Measurements from ENCODE around the gene FKRP.

The FKRP gene

DNA sequence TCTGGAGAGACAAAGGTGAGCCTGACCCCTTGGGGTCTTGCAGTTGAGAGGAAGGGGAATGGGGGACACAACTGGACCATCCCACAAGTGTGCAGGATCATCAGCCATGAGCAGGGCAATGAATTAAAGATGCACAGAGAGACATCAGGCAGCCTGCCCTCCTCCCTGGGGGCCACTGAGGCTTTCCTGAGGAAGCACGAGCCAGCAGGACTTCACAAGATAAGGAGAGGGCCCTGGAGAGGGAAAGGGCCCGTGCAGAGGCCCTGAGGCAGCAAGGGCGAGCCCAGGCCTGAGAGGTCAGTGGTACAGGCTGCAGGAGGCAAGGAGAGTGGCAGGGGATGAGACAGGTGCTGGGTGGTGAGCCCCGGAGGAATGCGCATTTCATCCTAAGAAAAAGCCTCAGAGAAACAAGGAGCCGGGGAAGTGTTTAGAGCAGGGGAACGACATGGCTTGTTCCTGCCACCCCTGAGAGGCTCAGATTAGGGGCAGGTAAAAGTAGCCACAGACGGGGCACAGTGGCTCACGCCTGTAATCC is 19.9 kb upstream of the FKRP start:
- Histone ChIP-seq H3K4ac (ENCODE audit: low read length) (no peak overlapping the region), H4K8ac (ENCODE audit: low read depth, low read length) (no peak overlapping the region), H3K18ac (ENCODE audit: low read length) (no peak overlapping the region), H2BK12ac (ENCODE audit: low read length) (no peak overlapping the region), H3K14ac (ENCODE audit: low read length) (no peak overlapping the region), H2BK120ac (ENCODE audit: low read depth, low read length) (no peak overlapping the region), H2AFZ (ENCODE audit: low read length) (no peak overlapping the region), H2BK15ac (ENCODE audit: low read length) (no peak overlapping the region), H3K27me3 (ENCODE audit: control insufficient read depth in 3 of 3, insufficient read depth in 3 of 3, low read depth in 1 of 3, low read length in 3 of 3) (no peaks in the 10 kb centered on the region), H2AK5ac (ENCODE audit: low read depth, low read length) (no peak overlapping the region), H2BK5ac (ENCODE audit: low read length) (no peak overlapping the region), H4K91ac (ENCODE audit: low read depth, low read length, poor library complexity) (no peak overlapping the region), H3K27ac (replicated peaks; ENCODE audit: low read length) (no peak overlapping the region), H3K79me1 (ENCODE audit: low read depth, low read length) (peaks cover 11% of the 10 kb centered on the region), H3K23ac (ENCODE audit: low read depth, low read length, poor library complexity) (peak overlapping the region; percentile 63), H3K9ac (ENCODE audit: low read depth, low read length, poor library complexity) (no peak overlapping the region), H3K4me3 (ENCODE audit: low read length in 2 of 2) (no peak overlapping the region), H3K4me2 (ENCODE audit: insufficient read depth, low read length, poor library complexity, severe bottlenecking) (no peak overlapping the region), H3K9me3 (replicated peaks in 1 of 2; ENCODE audit: control insufficient read depth in 2 of 2, insufficient read depth in 1 of 2, low read depth in 1 of 2, low read length in 2 of 2) (no peaks in the 10 kb centered on the region), H3K4me1 (ENCODE audit: control insufficient read depth in 2 of 2, insufficient read depth in 1 of 2, low read depth in 1 of 2, low read length in 2 of 2) (no peaks in the 10 kb centered on the region), H3K36me3 (replicated peaks in 1 of 2; ENCODE audit: control insufficient read depth in 2 of 2, insufficient read depth in 2 of 2, low read length in 2 of 2) (peaks cover 92 to 100% of the 10 kb centered on the region in 2 donors)
- no peak for DNase-seq (ENCODE audit: low spot score)
- no CpG with 5 or more reads among the region's 9 CpGs for WGBS, 2 donors (ENCODE audit: extremely low coverage in 2 of 2, insufficient read length in 2 of 2, insufficient replicate concordance in 1 of 2)

DNA sequence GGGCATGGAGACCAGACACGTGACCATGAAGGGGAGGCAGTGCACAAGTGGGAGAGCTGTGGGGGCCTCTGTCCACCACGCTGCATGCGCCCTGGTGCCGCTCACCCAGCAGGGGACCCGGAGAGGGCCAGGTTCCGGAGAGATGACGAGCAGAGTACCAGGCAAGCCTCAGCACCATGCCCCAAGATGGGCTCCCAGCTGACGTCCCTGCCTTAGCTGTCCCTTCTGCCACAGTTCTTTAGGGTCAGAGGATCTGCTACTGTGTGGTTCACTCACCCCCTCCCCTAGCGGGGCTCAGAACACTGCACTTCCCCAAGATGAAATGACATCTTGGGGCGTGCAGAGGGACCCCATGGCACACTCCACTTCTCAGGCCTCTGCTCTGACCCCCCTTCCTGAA is 19.3 kb upstream of the FKRP start:
- H3K79me1 ChIP-seq (ENCODE audit: low read depth, low read length) = peaks cover 11% of the 10 kb centered on the region
- no peak overlapping the region for H2BK15ac ChIP-seq (ENCODE audit: low read length)
- H2BK120ac ChIP-seq (ENCODE audit: low read depth, low read length) = no peak overlapping the region
- no peak overlapping the region for H3K18ac ChIP-seq (ENCODE audit: low read length)
- H2AFZ ChIP-seq (ENCODE audit: low read length) = no peak overlapping the region
- H4K91ac ChIP-seq (ENCODE audit: low read depth, low read length, poor library complexity) = no peak overlapping the region
- H3K9me3 ChIP-seq (replicated peaks in 1 of 2; ENCODE audit: control insufficient read depth in 2 of 2, insufficient read depth in 1 of 2, low read depth in 1 of 2, low read length in 2 of 2) = peaks cover 0 to 2% of the 10 kb centered on the region in 2 donors
- no peak overlapping the region for H3K27ac ChIP-seq (replicated peaks; ENCODE audit: low read length)
- no peaks in the 10 kb centered on the region for H3K27me3 ChIP-seq (ENCODE audit: control insufficient read depth in 3 of 3, insufficient read depth in 3 of 3, low read depth in 1 of 3, low read length in 3 of 3)
- H2BK5ac ChIP-seq (ENCODE audit: low read length) = no peak overlapping the region
- H3K9ac ChIP-seq (ENCODE audit: low read depth, low read length, poor library complexity) = peak overlapping the region; percentile 70
- WGBS, 2 donors (ENCODE audit: extremely low coverage in 2 of 2, insufficient read length in 2 of 2, insufficient replicate concordance in 1 of 2) = no CpG with 5 or more reads among the region's 10 CpGs
- no peak overlapping the region for H3K23ac ChIP-seq (ENCODE audit: low read depth, low read length, poor library complexity)
- H3K4me2 ChIP-seq (ENCODE audit: insufficient read depth, low read length, poor library complexity, severe bottlenecking) = no peak overlapping the region
- H2AK5ac ChIP-seq (ENCODE audit: low read depth, low read length) = no peak overlapping the region
- H3K4ac ChIP-seq (ENCODE audit: low read length) = no peak overlapping the region
- H3K4me3 ChIP-seq (ENCODE audit: low read length in 2 of 2) = no peak overlapping the region
- no peak for DNase-seq (ENCODE audit: low spot score)
- peaks cover 93 to 100% of the 10 kb centered on the region in 2 donors for H3K36me3 ChIP-seq (replicated peaks in 1 of 2; ENCODE audit: control insufficient read depth in 2 of 2, insufficient read depth in 2 of 2, low read length in 2 of 2)
- H3K4me1 ChIP-seq (ENCODE audit: control insufficient read depth in 2 of 2, insufficient read depth in 1 of 2, low read depth in 1 of 2, low read length in 2 of 2) = no peaks in the 10 kb centered on the region
- H3K14ac ChIP-seq (ENCODE audit: low read length) = no peak overlapping the region
- H4K8ac ChIP-seq (ENCODE audit: low read depth, low read length) = no peak overlapping the region
- no peak overlapping the region for H2BK12ac ChIP-seq (ENCODE audit: low read length)

DNA sequence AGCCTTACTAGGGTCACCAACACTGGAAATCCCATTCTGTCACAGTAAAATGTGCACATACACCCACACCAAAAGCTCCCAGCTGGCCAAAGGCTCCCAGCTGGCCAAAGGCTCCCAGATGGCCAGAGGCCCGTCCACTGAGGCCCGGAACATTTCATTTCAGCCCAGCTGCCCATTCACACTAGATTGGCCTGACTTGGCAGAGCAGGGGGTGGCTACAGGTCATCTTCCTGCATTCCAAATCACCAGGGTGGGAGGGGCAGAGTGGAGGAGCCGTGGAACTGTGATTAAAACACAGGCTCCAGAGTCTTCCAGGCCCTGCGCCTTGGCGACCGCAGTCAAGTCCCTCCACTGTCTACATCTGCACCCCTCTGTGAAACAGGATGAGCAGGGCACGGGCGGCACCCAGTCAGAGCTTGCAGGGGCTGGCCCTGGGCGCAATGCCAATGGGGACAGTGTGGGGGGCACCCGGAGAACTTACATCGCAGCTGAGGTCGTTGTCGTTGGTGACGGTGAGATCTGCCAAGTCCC is 18.8 kb upstream of the FKRP start:
- H3K27me3 ChIP-seq (ENCODE audit: control insufficient read depth in 3 of 3, insufficient read depth in 3 of 3, low read depth in 1 of 3, low read length in 3 of 3) = no peaks in the 10 kb centered on the region
- peaks cover 14% of the 10 kb centered on the region for H3K79me1 ChIP-seq (ENCODE audit: low read depth, low read length)
- H4K91ac ChIP-seq (ENCODE audit: low read depth, low read length, poor library complexity) = no peak overlapping the region
- peak overlapping the region; percentile 15 for H3K9ac ChIP-seq (ENCODE audit: low read depth, low read length, poor library complexity)
- no peak overlapping the region for H2BK12ac ChIP-seq (ENCODE audit: low read length)
- no peak overlapping the region for H3K4me2 ChIP-seq (ENCODE audit: insufficient read depth, low read length, poor library complexity, severe bottlenecking)
- no peak overlapping the region for H2AK5ac ChIP-seq (ENCODE audit: low read depth, low read length)
- no peak overlapping the region for H3K23ac ChIP-seq (ENCODE audit: low read depth, low read length, poor library complexity)
- H3K27ac ChIP-seq (replicated peaks; ENCODE audit: low read length) = no peak overlapping the region
- H2AFZ ChIP-seq (ENCODE audit: low read length) = no peak overlapping the region
- H2BK15ac ChIP-seq (ENCODE audit: low read length) = no peak overlapping the region
- H3K14ac ChIP-seq (ENCODE audit: low read length) = no peak overlapping the region
- no peaks in the 10 kb centered on the region for H3K4me1 ChIP-seq (ENCODE audit: control insufficient read depth in 2 of 2, insufficient read depth in 1 of 2, low read depth in 1 of 2, low read length in 2 of 2)
- DNase-seq (ENCODE audit: low spot score) = no peak
- H3K4me3 ChIP-seq (ENCODE audit: low read length in 2 of 2) = no peak overlapping the region
- H3K4ac ChIP-seq (ENCODE audit: low read length) = no peak overlapping the region
- H3K18ac ChIP-seq (ENCODE audit: low read length) = no peak overlapping the region
- H2BK120ac ChIP-seq (ENCODE audit: low read depth, low read length) = no peak overlapping the region
- no CpG with 5 or more reads among the region's 14 CpGs for WGBS, 2 donors (ENCODE audit: extremely low coverage in 2 of 2, insufficient read length in 2 of 2, insufficient replicate concordance in 1 of 2)
- H2BK5ac ChIP-seq (ENCODE audit: low read length) = peak overlapping the region; percentile 54
- H4K8ac ChIP-seq (ENCODE audit: low read depth, low read length) = no peak overlapping the region
- peaks cover 0 to 2% of the 10 kb centered on the region in 2 donors for H3K9me3 ChIP-seq (replicated peaks in 1 of 2; ENCODE audit: control insufficient read depth in 2 of 2, insufficient read depth in 1 of 2, low read depth in 1 of 2, low read length in 2 of 2)
- H3K36me3 ChIP-seq (replicated peaks in 1 of 2; ENCODE audit: control insufficient read depth in 2 of 2, insufficient read depth in 2 of 2, low read length in 2 of 2) = peaks cover 94 to 100% of the 10 kb centered on the region in 2 donors

DNA sequence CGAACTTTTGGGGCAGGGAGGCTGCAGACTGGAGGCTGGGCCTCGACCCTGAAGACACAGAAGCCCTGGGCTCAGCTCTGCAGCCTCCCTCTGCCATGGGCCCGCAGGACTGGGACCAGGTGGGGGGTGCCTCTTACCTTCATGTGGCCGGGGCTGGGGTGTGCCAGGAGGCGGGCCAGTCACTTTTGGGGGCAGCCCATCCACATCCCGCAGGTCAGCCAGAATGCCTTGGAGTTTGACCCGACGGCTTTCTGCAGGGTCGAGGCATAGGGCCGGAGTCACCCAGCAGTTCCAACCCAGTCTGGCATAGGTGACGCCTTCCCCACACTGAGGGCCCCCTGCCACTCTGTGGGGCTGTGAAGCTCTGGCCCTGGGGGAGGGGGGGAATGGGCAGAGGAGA is 18.1 kb upstream of the FKRP start:
- Histone ChIP-seq H3K9ac (ENCODE audit: low read depth, low read length, poor library complexity) (peak overlapping the region; percentile 30), H2AFZ (ENCODE audit: low read length) (no peak overlapping the region), H3K27ac (replicated peaks; ENCODE audit: low read length) (no peak overlapping the region), H4K91ac (ENCODE audit: low read depth, low read length, poor library complexity) (no peak overlapping the region), H2AK5ac (ENCODE audit: low read depth, low read length) (no peak overlapping the region), H3K9me3 (replicated peaks in 1 of 2; ENCODE audit: control insufficient read depth in 2 of 2, insufficient read depth in 1 of 2, low read depth in 1 of 2, low read length in 2 of 2) (peaks cover 0 to 2% of the 10 kb centered on the region in 2 donors), H2BK12ac (ENCODE audit: low read length) (no peak overlapping the region), H3K14ac (ENCODE audit: low read length) (no peak overlapping the region), H3K18ac (ENCODE audit: low read length) (no peak overlapping the region), H2BK120ac (ENCODE audit: low read depth, low read length) (no peak overlapping the region), H3K23ac (ENCODE audit: low read depth, low read length, poor library complexity) (peak overlapping the region; percentile 16), H3K4me2 (ENCODE audit: insufficient read depth, low read length, poor library complexity, severe bottlenecking) (no peak overlapping the region), H2BK5ac (ENCODE audit: low read length) (no peak overlapping the region), H2BK15ac (ENCODE audit: low read length) (no peak overlapping the region), H4K8ac (ENCODE audit: low read depth, low read length) (no peak overlapping the region), H3K36me3 (replicated peaks in 1 of 2; ENCODE audit: control insufficient read depth in 2 of 2, insufficient read depth in 2 of 2, low read length in 2 of 2) (peaks cover 93 to 100% of the 10 kb centered on the region in 2 donors), H3K4me3 (ENCODE audit: low read length in 2 of 2) (no peak overlapping the region), H3K4me1 (ENCODE audit: control insufficient read depth in 2 of 2, insufficient read depth in 1 of 2, low read depth in 1 of 2, low read length in 2 of 2) (no peaks in the 10 kb centered on the region), H3K79me1 (ENCODE audit: low read depth, low read length) (peaks cover 21% of the 10 kb centered on the region), H3K27me3 (ENCODE audit: control insufficient read depth in 3 of 3, insufficient read depth in 3 of 3, low read depth in 1 of 3, low read length in 3 of 3) (no peaks in the 10 kb centered on the region), H3K4ac (ENCODE audit: low read length) (no peak overlapping the region)
- no CpG with 5 or more reads among the region's 11 CpGs for WGBS, 2 donors (ENCODE audit: extremely low coverage in 2 of 2, insufficient read length in 2 of 2, insufficient replicate concordance in 1 of 2)
- DNase-seq (ENCODE audit: low spot score) = no peak
